Adrenal gland (tissue), 5 donors: ENCODE data around the gene SCO1.

ENCODE experiments used
- CTCF ChIP-seq, 6 experiments: fragments of 450-650 bp in 4 of 6; fragments of 200-600 bp in 2 of 6; sonication (generic) in 1 of 6; IDR thresholded peaks; 1 replicate in 5 of 6; 2 replicates in 1 of 6; pipeline versions ENCODE4 v1.5.1 to v1.8.0; 2016 to 2021; ENCODE audit warnings: antibody characterized with exemption in 6 of 6, mild to moderate bottlenecking in 2 of 6, moderate library complexity in 1 of 6
- POLR2A ChIP-seq, 2 donors: fragments of 450-650 bp; IDR thresholded peaks; one replicate each; pipeline ENCODE4 v1.6.1; 2017; ENCODE audit warnings: antibody characterized with exemption in 2 of 2, mild to moderate bottlenecking in 2 of 2, moderate library complexity in 1 of 2
- donor health status: DM: no; HTN: no; CAD: no.

GRCh38 chr17:10735821-10736220 is 38.5 kb upstream of the SCO1 start:
- TF ChIP-seq POLR2A (IDR thresholded peaks at IDR 0.05) = no peak
- TF ChIP-seq CTCF (IDR thresholded peaks at IDR 0.05) = no peak
